ENCODE results near the gene ATG101. TPM values are rescaled to one million over a fixed set of nuclear protein-coding genes. Genes with fewer than 3 reads are reported as not detected.

Gene ATG101
- total RNA-seq, 4 donors from 2014 or later, result 39.5 to 76.1 (median 56.5) TPM

DNA sequence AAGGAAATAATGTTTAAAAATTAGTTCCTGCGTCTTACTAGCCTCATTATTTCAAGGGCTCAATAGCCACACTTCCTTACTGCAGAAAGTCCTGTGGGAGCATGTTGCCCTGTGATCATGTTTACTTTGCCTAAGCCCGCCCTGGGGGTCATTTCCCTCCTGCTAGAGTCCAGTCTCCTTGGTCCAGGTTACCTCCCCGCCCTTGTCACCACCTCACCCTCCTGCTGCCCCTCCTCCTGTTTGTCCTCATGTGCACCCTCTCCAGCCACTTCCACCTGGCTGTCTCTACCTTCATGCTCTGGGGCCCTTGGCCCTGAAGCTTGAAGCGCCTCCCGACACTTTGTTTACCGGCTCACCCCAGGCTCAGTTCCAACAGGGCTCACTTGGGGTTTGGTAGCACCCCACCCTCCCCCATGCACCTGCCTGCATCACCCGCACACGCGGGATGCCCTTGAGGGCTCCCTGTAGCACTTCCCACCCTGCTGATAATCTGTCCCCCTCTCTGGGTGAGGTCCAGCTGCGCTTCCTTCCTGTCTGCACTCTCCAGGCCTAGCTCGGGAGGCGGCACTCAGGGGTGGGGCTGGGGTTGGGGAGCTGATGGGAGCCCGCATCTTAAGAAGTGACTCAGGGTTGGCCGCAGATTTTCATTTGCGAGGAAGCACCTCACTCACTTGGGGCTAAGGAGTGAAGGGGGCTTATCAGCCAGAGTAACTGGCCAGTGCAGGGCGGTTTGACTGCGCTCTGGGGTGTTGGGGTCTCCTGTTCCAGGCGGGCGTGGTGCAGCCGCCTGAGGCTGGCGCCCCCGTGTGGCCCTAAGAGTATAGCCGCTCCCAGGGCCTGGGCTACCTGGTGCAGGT lies 49.8 kb downstream of the ATG101 start:
- H3K27me3 ChIP-seq, result peaks cover 7% of the 10 kb centered on the region
- no peak overlapping the region for H3K4me3 ChIP-seq
- no peak for DNase-seq (ENCODE audit: low spot score in 2 of 2)
- WGBS, result 31% methylated on average over 9 of the region's 23 CpGs
- H3K27ac ChIP-seq, result no peak overlapping the region
- no peaks in the 10 kb centered on the region for H3K36me3 ChIP-seq
- peaks cover 52% of the 10 kb centered on the region for H3K4me1 ChIP-seq
- no peak for TF ChIP-seq POLR2A (IDR thresholded peaks at IDR 0.05)
- no peak for TF ChIP-seq POLR2AphosphoS5 (IDR thresholded peaks at IDR 0.05)
- TF ChIP-seq EP300 (IDR thresholded peaks at IDR 0.05), result no peak
- TF ChIP-seq, protein P1, sequence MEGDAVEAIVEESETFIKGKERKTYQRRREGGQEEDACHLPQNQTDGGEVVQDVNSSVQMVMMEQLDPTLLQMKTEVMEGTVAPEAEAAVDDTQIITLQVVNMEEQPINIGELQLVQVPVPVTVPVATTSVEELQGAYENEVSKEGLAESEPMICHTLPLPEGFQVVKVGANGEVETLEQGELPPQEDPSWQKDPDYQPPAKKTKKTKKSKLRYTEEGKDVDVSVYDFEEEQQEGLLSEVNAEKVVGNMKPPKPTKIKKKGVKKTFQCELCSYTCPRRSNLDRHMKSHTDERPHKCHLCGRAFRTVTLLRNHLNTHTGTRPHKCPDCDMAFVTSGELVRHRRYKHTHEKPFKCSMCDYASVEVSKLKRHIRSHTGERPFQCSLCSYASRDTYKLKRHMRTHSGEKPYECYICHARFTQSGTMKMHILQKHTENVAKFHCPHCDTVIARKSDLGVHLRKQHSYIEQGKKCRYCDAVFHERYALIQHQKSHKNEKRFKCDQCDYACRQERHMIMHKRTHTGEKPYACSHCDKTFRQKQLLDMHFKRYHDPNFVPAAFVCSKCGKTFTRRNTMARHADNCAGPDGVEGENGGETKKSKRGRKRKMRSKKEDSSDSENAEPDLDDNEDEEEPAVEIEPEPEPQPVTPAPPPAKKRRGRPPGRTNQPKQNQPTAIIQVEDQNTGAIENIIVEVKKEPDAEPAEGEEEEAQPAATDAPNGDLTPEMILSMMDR (IDR thresholded peaks at IDR 0.05), result peak in 1 of 2 donors; percentile 59
- no peaks in the 10 kb centered on the region for H3K9me3 ChIP-seq

DNA sequence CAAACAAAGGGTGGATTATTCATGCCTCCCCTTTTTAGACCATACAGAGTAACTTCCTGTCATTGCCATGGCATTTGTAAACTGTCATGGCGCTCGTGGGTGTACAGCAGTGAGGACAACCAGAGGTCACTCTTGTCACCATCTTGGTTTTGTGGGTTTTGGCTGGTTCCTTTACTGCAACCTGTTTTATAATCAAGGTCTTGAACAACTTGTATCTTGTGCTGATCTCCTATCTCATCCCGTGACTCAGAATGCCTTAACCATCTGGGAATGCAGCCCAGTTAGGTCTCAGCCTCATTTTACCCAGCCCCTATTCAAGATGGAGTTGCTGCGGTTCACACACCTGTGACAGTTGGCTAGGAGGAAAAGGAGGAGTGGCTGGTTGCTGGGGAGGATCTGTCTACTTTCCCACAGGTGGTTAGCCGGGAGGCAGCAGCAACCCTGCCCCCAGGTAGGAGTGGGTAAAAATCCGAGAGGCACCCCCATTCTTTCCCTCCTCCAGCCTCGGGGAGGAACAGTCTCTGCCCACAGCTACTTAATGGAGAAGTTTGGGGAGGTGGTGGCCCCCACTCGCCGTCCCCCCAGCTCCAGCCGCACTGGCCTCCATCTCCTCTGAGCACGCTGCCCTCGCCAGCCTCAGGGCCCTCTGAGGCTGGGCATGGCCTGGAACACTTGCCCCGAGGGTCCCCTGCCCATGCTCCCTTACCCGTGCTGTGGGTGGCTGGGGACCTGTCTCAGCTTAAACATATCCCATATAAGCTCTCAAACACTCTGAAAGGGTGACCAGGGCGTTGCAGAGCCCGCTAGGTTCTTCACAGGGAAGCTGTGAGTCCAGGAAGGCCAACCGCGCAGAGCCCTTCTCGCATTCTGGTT lies 51.4 kb downstream of the ATG101 start:
- no peak for DNase-seq (ENCODE audit: low spot score in 2 of 2)
- H3K4me1 ChIP-seq, result peaks cover 56% of the 10 kb centered on the region
- TF ChIP-seq, protein P1 (IDR thresholded peaks at IDR 0.05), result no peak
- TF ChIP-seq POLR2A (IDR thresholded peaks at IDR 0.05) (no peak), EP300 (IDR thresholded peaks at IDR 0.05) (no peak), POLR2AphosphoS5 (IDR thresholded peaks at IDR 0.05) (no peak)
- peaks cover 2% of the 10 kb centered on the region for H3K27me3 ChIP-seq
- no peak overlapping the region for H3K4me3 ChIP-seq
- H3K9me3 ChIP-seq, result no peaks in the 10 kb centered on the region
- no peak overlapping the region for H3K27ac ChIP-seq
- no peaks in the 10 kb centered on the region for H3K36me3 ChIP-seq
- WGBS, result 48% methylated on average over 12 of the region's 19 CpGs

DNA sequence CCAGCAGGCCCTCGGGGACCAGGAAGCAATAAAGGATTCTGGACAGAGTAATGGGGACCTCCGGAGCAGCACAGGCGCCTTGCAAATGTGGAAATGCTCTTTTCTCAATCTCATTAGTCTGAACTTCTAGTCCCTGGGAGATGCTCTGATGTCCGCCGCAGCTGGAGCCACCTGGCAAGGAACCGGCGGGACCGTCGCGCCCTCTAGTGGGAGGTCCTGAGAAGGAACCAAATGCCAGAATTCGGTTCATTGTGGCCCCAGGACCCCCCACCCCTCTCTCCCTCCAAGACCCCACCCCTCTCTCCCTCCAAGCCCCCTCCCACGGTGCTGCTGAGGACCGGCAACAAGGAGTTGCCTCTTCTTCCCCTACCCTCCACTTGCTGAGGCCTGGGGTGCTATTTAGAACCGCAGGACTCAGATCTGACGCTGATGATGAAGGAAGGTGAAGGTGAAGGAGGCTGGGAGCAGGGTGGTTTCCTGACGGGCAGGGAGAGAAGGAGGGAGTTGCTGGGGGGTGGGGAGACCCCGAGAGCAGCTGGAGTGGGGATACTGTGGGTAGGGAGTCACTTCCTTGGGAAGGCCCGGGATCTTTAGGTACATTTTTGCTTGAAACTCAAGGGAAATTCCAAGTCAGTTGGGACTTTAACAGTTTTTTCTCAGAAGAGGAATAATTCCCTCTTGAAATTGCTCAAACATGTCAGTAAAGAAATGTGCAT lies 52.2 kb downstream of the ATG101 start:
- Histone ChIP-seq H3K27me3 (no peaks in the 10 kb centered on the region), H3K9me3 (no peaks in the 10 kb centered on the region), H3K4me3 (no peak overlapping the region), H3K27ac (no peak overlapping the region), H3K4me1 (peaks cover 59% of the 10 kb centered on the region), H3K36me3 (no peaks in the 10 kb centered on the region)
- 21% methylated on average over 15 of the region's 18 CpGs for WGBS
- DNase-seq (ENCODE audit: low spot score in 2 of 2), result no peak
- TF ChIP-seq, protein P1 (IDR thresholded peaks at IDR 0.05), result peak in 1 of 2 donors; percentile 78
- no peak for TF ChIP-seq POLR2AphosphoS5 (IDR thresholded peaks at IDR 0.05)

DNA sequence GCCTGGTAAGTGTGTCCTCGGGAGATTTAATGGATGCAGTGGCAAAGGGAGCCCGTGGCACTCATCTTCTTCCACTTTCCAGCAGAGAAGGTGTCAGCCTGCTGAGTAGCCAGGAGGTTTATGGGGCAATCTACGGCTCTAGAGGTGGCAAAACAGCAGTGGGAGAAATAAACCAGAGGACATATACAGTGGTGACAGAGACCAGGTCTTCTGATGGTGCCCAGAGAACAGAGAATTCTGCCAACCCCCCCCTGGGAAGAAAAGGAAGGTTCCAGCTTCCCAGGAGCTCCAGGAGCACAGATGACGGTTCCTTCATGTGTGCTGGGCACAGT lies 52.7 kb downstream of the ATG101 start:
- H3K4me3 ChIP-seq, result no peak overlapping the region
- H3K36me3 ChIP-seq, result no peaks in the 10 kb centered on the region
- H3K27ac ChIP-seq, result no peak overlapping the region
- no peaks in the 10 kb centered on the region for H3K27me3 ChIP-seq
- no peak for DNase-seq (ENCODE audit: low spot score in 2 of 2)
- H3K4me1 ChIP-seq, result peaks cover 60% of the 10 kb centered on the region
- H3K9me3 ChIP-seq, result no peaks in the 10 kb centered on the region
- WGBS, result 75% methylated on average over 4 of the region's 4 CpGs
- TF ChIP-seq, protein P1 (IDR thresholded peaks at IDR 0.05), result no peak
- TF ChIP-seq EP300 (IDR thresholded peaks at IDR 0.05), result no peak
- no peak for TF ChIP-seq POLR2AphosphoS5 (IDR thresholded peaks at IDR 0.05)
- no peak for TF ChIP-seq POLR2A (IDR thresholded peaks at IDR 0.05)

All from suprapubic skin (tissue), 4 donors.